OCI-LY7 (cell line): Measurements from ENCODE around the gene DCTN3.

ENCODE experiments used
- CTCF ChIP-seq: fragments of 200-600 bp; sonication (generic); conservative IDR thresholded peaks from 2 replicates; pipeline ENCODE4 v1.5.1; 2014; ENCODE audit warnings: mild to moderate bottlenecking, antibody characterized with exemption, low read length, moderate library complexity, mixed read lengths
- EZH2phosphoT487 ChIP-seq: fragments of 200-600 bp; sonication (generic); IDR thresholded peaks from 2 replicates; pipeline ENCODE4 v1.6.1; 2018; ENCODE audit warnings: low read depth, borderline replicate concordance, mild to moderate bottlenecking, mixed run types, antibody characterized with exemption, low read length, moderate library complexity, mixed read lengths

- TF ChIP-seq CTCF: peak; percentile 85
- no peak for TF ChIP-seq EZH2phosphoT487
These were observed 28.9 kb downstream of the DCTN3 start for GRCh38 chr9:34591248-34591916.
